Thoracic aorta endothelial cell (primary cell): Measurements from ENCODE around the gene SEMA5B. TPM values are rescaled to one million over a fixed set of nuclear protein-coding genes. Genes with fewer than 3 reads are reported as not detected.

Experiments
- total RNA-seq: library from RNA; depleted of rRNA; stranded (reverse); fragments of >200 nt; gene quantifications from 2 replicates; pipeline ENCODE4 v1.2.3, GENCODE V29; 2012

The SEMA5B gene
- 0.07 TPM in 1 of 2 replicates, not detected in the other for total RNA-seq

GRCh38 chr3:123027292-123028232, at the start of gene SEMA5B:
Gene SEMA5B, minus strand, starts transcription at chr3:123027763. Its CDS starts 66,500 bp downstream, at chr3:122961263.

GRCh38 chr3:123066896-123067688, 39.5 kb upstream of the SEMA5B start, which contains the start of gene PDIA5:
Gene PDIA5, plus strand, starts transcription at chr3:123067025. Its CDS starts 140 bp downstream, at chr3:123067165.

Other genes starting within 250 kb of the SEMA5B start
- gene HSPBAP1, start 233.9 kb downstream of the SEMA5B start, total RNA-seq = 7.7 and 9.8 TPM in 2 replicates
- gene SLC49A4, start 232.7 kb downstream of the SEMA5B start, total RNA-seq = 19.3 and 23.5 TPM in 2 replicates
- gene PDIA5, start 39.3 kb upstream of the SEMA5B start, total RNA-seq = 43.8 and 61.3 TPM in 2 replicates
- 30.3 and 36.5 TPM in 2 replicates for gene SEC22A, start 174.2 kb upstream of the SEMA5B start, total RNA-seq